Measurements from ENCODE around the gene UBTD2. TPM values are rescaled to one million over a fixed set of nuclear protein-coding genes. Genes with fewer than 3 reads are reported as not detected.

UBTD2 gene
- total and polyA plus RNA-seq, 2 donors (not counting 1 experiment from before 2014, with no cell fraction given), result 1.4 to 9.2 TPM

DNA sequence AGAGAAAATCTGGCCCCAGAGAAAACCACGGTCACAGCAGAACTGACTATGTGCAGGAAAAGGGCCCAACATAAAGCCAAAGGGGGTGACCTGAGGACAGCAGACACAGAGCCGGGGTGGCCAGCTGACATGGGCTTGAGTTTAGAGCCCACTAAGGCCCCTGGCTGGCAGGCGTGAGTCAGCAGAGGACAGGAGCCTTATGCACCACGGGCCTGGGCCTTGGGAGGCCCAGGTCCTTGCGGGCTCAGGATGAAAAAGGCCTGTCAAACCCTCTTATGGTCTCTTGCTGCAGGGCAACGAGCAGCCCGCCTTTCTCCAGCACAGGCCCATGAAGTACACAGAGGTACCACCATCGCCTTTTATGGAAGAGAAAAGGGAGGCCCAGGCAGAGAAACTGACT lies 115.3 kb downstream of the UBTD2 start:
- H3K36me3 ChIP-seq (replicated peaks in 1 of 2; ENCODE audit: control extremely low read depth in 1 of 2, control insufficient read depth in 1 of 2, extremely low read depth in 1 of 2, insufficient read depth in 2 of 2, low read length in 1 of 2), result peaks cover 0 to 61% of the 10 kb centered on the region in 2 experiments
- POLR2A ChIA-PET, result no interaction called here

DNA sequence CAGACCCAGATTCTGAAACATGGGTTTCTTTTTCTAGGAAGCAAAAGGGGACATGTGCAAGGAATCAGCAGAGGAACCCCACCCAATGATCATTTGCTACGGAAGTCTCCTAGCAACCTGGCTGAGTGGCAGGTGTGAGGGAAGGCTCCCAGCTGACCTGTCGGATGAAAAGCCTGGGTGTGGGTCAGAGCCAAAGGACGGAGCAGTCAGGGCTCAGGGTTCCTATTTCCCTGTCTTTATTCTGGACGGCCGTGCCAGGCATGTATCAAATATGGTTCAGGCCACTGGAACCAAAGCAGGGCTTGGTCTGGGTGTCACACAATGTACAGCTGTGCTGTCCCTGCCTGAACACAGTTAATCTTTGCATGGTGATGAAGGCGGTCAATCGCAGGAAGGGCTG lies 115.7 kb downstream of the UBTD2 start:
- ATAC-seq (ENCODE audit: low read depth), result no peak
- no peaks in the 10 kb centered on the region for H3K9me3 ChIP-seq (ENCODE audit: control extremely low read depth in 1 of 3, control insufficient read depth in 2 of 3, insufficient read depth in 1 of 3, low read length in 2 of 3)
- no peak overlapping the region for H3K4me2 ChIP-seq (replicated peaks; ENCODE audit: low read depth, low read length, poor library complexity, severe bottlenecking)
- no peak overlapping the region for H2AFZ ChIP-seq (ENCODE audit: insufficient read depth, low read depth, low read length, poor library complexity, severe bottlenecking)
- POLR2A ChIA-PET, result no interaction called here
- Mint-ChIP-seq H3K4me3 (no peak overlapping the region), H3K9me3 (ENCODE audit: insufficient read depth) (no peaks in the 10 kb centered on the region), H3K27me3 (no peaks in the 10 kb centered on the region), H3K4me1 (peaks cover 71% of the 10 kb centered on the region), H3K27ac (peak overlapping the region; percentile 2)
- H3K27me3 ChIP-seq (replicated peaks in 1 of 4; ENCODE audit: control extremely low read depth in 1 of 4, control insufficient read depth in 3 of 4, insufficient read depth in 4 of 4, low read length in 3 of 4), result no peaks in the 10 kb centered on the region
- peaks cover 0 to 62% of the 10 kb centered on the region in 2 experiments for H3K36me3 ChIP-seq (replicated peaks in 1 of 2; ENCODE audit: control extremely low read depth in 1 of 2, control insufficient read depth in 1 of 2, extremely low read depth in 1 of 2, insufficient read depth in 2 of 2, low read length in 1 of 2)
- CTCF ChIA-PET, result interaction anchor here (10.6 kb wide), 1 partner anchor 20 kb away, joined by 155 read pairs; the partner anchor contains the start of gene STK10
- H4K20me1 ChIP-seq (ENCODE audit: control insufficient read depth, insufficient read depth, low read length, poor library complexity, severe bottlenecking), result peaks cover 95% of the 10 kb centered on the region
- H3K4me1 ChIP-seq (ENCODE audit: control insufficient read depth in 2 of 2, insufficient read depth in 2 of 2, low read length in 2 of 2), result peaks cover 45 to 57% of the 10 kb centered on the region in 2 donors
- no peak overlapping the region for H3K4me3 ChIP-seq (ENCODE audit: control extremely low read depth in 1 of 5, extremely low read depth in 1 of 5, insufficient read depth in 1 of 5, low read depth in 2 of 5, low read length in 4 of 5)
- H3K9ac ChIP-seq (ENCODE audit: low read length), result no peak overlapping the region
- peaks cover 100% of the 10 kb centered on the region for H3K79me2 ChIP-seq (ENCODE audit: control insufficient read depth, insufficient read depth, low read length)
- WGBS (ENCODE audit: insufficient coverage), result 96% methylated on average over 7 of the region's 7 CpGs
- TF ChIP-seq EZH2 (IDR thresholded peaks at IDR 0.05; ENCODE audit: borderline replicate concordance, insufficient read depth, low read depth, low read length, poor library complexity, severe bottlenecking), result no peak
- TF ChIP-seq, protein P1, sequence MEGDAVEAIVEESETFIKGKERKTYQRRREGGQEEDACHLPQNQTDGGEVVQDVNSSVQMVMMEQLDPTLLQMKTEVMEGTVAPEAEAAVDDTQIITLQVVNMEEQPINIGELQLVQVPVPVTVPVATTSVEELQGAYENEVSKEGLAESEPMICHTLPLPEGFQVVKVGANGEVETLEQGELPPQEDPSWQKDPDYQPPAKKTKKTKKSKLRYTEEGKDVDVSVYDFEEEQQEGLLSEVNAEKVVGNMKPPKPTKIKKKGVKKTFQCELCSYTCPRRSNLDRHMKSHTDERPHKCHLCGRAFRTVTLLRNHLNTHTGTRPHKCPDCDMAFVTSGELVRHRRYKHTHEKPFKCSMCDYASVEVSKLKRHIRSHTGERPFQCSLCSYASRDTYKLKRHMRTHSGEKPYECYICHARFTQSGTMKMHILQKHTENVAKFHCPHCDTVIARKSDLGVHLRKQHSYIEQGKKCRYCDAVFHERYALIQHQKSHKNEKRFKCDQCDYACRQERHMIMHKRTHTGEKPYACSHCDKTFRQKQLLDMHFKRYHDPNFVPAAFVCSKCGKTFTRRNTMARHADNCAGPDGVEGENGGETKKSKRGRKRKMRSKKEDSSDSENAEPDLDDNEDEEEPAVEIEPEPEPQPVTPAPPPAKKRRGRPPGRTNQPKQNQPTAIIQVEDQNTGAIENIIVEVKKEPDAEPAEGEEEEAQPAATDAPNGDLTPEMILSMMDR (IDR thresholded peaks at IDR 0.05), result no peak
- intact Hi-C loops (cut with micrococcal nuclease), result no loop called here
- DNase-seq, result no peak
- H3K27ac ChIP-seq (ENCODE audit: low read length in 2 of 2), result peak overlapping the region in 1 of 2 donors; percentile 12

More for the DNA sequence above, 115.3 kb downstream of the UBTD2 start:
- H3K4me1 Mint-ChIP-seq, result peaks cover 71% of the 10 kb centered on the region
- Histone ChIP-seq H3K4me2 (replicated peaks; ENCODE audit: low read depth, low read length, poor library complexity, severe bottlenecking) (no peak overlapping the region), H3K4me1 (ENCODE audit: control insufficient read depth in 2 of 2, insufficient read depth in 2 of 2, low read length in 2 of 2) (peaks cover 49 to 61% of the 10 kb centered on the region in 2 donors), H3K4me3 (ENCODE audit: control extremely low read depth in 1 of 5, extremely low read depth in 1 of 5, insufficient read depth in 1 of 5, low read depth in 2 of 5, low read length in 4 of 5) (no peak overlapping the region), H3K9me3 (ENCODE audit: control extremely low read depth in 1 of 3, control insufficient read depth in 2 of 3, insufficient read depth in 1 of 3, low read length in 2 of 3) (no peaks in the 10 kb centered on the region), H3K27ac (ENCODE audit: low read length in 2 of 2) (no peak overlapping the region), H2AFZ (ENCODE audit: insufficient read depth, low read depth, low read length, poor library complexity, severe bottlenecking) (no peak overlapping the region), H3K79me2 (ENCODE audit: control insufficient read depth, insufficient read depth, low read length) (peaks cover 100% of the 10 kb centered on the region), H3K27me3 (replicated peaks in 1 of 4; ENCODE audit: control extremely low read depth in 1 of 4, control insufficient read depth in 3 of 4, insufficient read depth in 4 of 4, low read length in 3 of 4) (no peaks in the 10 kb centered on the region), H3K9ac (ENCODE audit: low read length) (no peak overlapping the region), H4K20me1 (ENCODE audit: control insufficient read depth, insufficient read depth, low read length, poor library complexity, severe bottlenecking) (peaks cover 95% of the 10 kb centered on the region)
- CTCF ChIA-PET, result interaction anchor here (10.6 kb wide), 1 partner anchor 19 kb away, joined by 155 read pairs; the partner anchor contains the start of gene STK10
- DNase-seq (no peak), ATAC-seq (ENCODE audit: low read depth) (no peak)
- TF ChIP-seq, protein P1 (IDR thresholded peaks at IDR 0.05), result no peak
- TF ChIP-seq EZH2 (IDR thresholded peaks at IDR 0.05; ENCODE audit: borderline replicate concordance, insufficient read depth, low read depth, low read length, poor library complexity, severe bottlenecking), result no peak
- intact Hi-C loops (cut with micrococcal nuclease), result no loop called here
- no peaks in the 10 kb centered on the region for H3K27me3 Mint-ChIP-seq
- H3K9me3 Mint-ChIP-seq (ENCODE audit: insufficient read depth), result no peaks in the 10 kb centered on the region
- peak overlapping the region; percentile 2 for H3K27ac Mint-ChIP-seq
- 79% methylated on average over 8 of the region's 8 CpGs for WGBS (ENCODE audit: insufficient coverage)
- H3K4me3 Mint-ChIP-seq, result no peak overlapping the region

Measured in B cell (primary cell).